NB4 (cell line): Measurements from ENCODE around the gene SHISA5.

Experiments used
- MYC ChIP-seq: IDR thresholded peaks from 2 replicates; pipeline ENCODE4 v1.6.1; 2011; ENCODE audit warnings: low read depth, low read length
- TF ChIP-seq, protein P1 (sequence below): IDR thresholded peaks from one replicate; pipeline ENCODE4 v1.5.1; 2012; ENCODE audit warnings: low read depth, low read length

DNA sequence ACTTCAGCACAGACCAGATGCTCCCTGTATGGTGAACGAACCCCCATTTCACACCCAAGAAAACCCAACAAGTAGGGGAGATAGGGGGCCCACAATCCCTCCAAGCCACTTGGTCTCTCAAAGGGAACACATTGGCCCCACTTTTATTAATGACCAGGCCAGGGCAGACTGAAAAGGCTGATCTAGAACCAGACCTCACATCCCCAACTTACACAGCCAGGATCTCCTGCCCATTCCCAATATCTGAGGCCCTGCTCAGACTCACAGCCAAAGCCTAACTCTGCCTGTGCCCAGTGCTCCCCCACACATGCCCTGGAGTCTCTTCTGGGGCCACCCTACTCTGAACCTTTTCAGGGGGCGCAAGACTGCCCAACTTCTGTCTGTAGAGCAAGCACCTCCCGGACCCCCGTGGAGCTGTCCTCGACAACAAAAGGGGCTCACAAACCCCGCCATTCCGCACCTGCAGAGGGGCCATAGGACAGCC, 75.8 kb downstream of the SHISA5 start:
- TF ChIP-seq MYC: no peak
- TF ChIP-seq, protein P1, sequence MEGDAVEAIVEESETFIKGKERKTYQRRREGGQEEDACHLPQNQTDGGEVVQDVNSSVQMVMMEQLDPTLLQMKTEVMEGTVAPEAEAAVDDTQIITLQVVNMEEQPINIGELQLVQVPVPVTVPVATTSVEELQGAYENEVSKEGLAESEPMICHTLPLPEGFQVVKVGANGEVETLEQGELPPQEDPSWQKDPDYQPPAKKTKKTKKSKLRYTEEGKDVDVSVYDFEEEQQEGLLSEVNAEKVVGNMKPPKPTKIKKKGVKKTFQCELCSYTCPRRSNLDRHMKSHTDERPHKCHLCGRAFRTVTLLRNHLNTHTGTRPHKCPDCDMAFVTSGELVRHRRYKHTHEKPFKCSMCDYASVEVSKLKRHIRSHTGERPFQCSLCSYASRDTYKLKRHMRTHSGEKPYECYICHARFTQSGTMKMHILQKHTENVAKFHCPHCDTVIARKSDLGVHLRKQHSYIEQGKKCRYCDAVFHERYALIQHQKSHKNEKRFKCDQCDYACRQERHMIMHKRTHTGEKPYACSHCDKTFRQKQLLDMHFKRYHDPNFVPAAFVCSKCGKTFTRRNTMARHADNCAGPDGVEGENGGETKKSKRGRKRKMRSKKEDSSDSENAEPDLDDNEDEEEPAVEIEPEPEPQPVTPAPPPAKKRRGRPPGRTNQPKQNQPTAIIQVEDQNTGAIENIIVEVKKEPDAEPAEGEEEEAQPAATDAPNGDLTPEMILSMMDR: no peak
